ENCODE data around the gene SLC6A12.

The SLC6A12 gene

DNA sequence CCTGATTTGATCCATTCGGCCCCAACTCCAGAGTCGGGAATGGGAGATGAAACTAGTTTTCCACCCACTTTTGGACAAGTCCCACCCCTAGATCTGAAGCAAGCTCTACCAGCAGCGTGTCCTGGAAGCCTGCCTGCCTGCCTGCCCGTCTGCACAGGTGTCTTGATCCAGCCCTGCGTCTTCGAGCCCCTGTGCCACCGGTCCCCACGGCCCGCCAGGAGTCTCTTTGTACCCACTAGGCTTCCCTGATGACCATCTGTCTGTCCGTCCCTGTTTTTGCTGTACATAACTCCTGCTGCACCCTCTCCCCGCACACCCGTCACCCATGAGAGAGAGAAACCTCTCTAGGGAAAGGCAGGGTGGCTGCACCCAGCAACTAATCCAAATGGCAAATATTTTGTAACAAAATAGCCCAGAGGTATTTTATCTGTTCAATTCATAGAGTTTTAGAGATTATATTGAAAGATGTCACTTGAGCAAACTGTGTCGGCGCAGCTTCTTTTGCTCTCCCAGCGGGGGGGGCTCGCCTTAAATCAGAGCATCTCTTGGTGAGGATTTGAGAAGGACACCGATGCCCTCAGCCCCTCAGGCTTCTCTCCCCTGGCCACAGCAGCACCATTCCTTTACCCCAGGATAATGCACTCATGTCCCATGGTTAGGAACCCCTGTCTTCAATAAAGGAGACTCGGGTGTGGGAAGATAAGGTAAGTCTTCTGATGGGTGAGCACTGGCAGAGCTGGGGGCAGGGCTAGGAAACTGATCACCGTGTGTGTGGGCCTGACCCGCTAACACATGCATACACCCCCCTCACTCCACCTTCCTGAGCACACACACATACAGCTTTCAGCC lies 35.8 kb downstream of the SLC6A12 start:
- DNase-seq (ENCODE audit: low spot score): no peak

- no peak for DNase-seq (ENCODE audit: low spot score)
Measured at GRCh38 chr12:177336-177979, 36.5 kb downstream of the SLC6A12 start.

DNA sequence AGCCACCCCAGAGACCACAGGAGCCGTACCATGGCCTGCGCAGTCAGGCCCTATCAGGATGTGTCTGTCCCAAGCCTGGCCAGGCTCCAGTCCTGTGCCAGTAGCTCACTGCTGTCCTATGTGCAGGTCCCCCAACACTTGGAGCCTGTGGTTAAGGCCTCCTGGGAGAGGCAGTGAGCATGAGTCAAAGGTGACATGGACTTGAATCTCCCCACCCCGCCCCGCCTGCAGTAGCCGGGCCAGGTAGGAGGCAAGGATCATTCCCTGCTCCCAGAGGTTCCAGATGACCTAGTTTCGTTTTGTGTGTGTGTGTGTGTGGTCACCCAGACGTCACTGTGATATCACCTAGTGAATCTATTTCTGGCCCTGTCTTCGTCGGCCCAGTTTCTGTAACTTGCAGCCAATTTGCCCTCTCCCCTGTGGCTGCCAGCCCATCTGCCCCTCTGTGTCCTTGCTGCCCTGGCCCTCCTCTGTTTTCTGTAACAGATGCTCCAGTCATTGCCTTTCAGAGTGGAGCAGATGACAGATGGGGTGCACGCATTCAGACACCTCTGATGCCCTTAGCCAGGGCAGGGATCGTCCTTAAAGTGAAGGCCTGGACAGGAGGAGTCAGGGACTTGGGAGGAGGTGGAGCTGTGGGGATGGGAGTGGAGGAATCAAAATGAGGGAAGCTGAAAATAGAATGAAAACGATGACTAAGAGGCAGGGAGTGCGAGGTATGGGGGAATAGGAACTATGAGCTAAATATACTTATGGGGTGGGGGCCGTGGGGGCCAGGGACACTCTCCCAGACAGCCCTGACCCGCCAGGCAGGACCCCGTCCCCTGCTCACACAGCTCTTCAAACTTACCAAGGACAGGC lies 37.4 kb downstream of the SLC6A12 start:
- no peak for DNase-seq (ENCODE audit: low spot score)

GRCh38 chr12:175759-176158 lies 38.2 kb downstream of the SLC6A12 start:
- DNase-seq (ENCODE audit: low spot score): no peak

GRCh38 chr12:175250-175649 lies 38.7 kb downstream of the SLC6A12 start:
- no peak for DNase-seq (ENCODE audit: low spot score)

DNA sequence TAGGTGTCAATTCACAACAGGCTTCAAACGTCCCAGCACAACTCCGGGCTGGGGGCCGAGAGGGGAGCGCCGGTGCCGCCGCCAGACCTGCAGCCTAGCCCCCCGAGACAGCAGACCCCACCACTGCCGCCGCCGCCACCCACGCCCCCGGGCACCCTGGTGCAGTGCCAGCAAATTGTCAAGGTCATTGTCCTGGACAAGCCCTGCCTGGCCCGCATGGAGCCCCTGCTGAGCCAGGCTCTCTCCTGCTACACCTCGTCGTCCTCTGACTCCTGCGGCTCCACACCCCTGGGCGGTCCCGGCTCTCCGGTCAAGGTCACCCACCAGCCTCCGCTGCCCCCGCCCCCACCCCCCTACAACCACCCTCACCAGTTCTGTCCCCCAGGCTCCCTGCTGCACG lies 39.4 kb downstream of the SLC6A12 start:
- DNase-seq (ENCODE audit: low spot score): no peak

DNA sequence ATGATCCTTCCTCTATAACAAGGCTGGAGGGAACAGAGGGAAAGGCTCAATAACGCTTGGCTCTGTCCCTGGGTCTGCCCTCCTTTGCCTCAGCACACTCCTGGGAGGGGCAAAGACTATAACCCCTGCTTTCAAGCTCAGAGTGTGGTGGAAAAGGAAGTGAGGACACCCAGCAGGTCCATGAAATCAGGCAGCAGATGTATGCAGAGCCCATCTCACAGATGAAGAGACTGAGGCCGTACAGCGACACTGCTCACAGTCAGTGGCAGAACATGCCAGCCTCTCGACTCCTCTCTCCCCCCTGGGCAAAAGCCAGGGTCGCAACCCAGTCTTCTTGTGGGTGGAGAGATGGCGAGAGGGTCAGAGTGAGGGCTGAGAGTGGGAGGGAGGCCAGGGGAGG lies 39.8 kb downstream of the SLC6A12 start:
- no peak for DNase-seq (ENCODE audit: low spot score)

DNA sequence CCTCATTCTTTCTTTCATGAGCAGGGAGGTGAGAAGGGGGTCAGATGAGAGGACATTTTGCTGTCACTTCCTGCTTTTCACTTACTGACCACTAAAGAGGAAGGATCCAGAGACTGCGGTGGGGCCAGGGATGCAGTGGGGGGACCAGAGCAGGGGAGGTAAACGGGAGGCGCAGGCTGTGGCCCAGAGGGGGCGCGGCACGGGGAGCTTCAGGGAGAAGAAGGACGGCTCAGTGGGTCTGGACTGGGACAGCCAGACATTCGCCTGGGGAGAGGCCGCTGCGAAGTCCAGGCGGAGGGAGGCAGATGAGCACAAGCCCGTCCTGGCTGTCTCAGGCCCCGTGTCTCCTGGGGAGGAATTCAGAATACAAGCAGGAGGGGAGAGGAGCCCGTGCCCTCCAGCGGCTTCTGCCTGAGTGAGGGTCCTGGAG lies 41.2 kb downstream of the SLC6A12 start:
- DNase-seq (ENCODE audit: low spot score): no peak

- no peak for DNase-seq (ENCODE audit: low spot score)
Measured at GRCh38 chr12:171743-172676, 41.9 kb downstream of the SLC6A12 start.

DNA sequence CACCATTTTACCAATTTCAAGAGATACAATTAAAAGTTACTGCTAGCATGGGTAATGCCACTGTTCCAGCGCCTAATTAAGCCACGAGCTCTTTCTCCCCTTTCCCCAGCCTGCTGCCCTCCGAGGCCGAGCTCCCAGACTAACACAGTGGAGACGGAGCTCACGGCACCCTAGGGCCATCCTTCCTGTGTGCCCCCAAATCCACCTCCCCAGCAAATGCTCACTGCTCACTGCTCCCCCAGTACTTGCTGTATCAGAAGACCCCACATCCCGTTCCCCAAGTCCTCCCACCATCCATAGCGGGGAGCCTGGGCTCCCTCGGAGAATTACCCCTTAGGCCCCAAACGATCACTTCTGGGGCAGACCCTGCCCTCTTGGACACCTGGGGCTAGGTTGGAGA lies 42.7 kb downstream of the SLC6A12 start:
- DNase-seq (ENCODE audit: low spot score): no peak

GRCh38 chr12:170371-171225 lies 43.4 kb downstream of the SLC6A12 start:
- no peak for DNase-seq (ENCODE audit: low spot score)

GRCh38 chr12:169528-170370 lies 44.2 kb downstream of the SLC6A12 start:
- no peak for DNase-seq (ENCODE audit: low spot score)

DNA sequence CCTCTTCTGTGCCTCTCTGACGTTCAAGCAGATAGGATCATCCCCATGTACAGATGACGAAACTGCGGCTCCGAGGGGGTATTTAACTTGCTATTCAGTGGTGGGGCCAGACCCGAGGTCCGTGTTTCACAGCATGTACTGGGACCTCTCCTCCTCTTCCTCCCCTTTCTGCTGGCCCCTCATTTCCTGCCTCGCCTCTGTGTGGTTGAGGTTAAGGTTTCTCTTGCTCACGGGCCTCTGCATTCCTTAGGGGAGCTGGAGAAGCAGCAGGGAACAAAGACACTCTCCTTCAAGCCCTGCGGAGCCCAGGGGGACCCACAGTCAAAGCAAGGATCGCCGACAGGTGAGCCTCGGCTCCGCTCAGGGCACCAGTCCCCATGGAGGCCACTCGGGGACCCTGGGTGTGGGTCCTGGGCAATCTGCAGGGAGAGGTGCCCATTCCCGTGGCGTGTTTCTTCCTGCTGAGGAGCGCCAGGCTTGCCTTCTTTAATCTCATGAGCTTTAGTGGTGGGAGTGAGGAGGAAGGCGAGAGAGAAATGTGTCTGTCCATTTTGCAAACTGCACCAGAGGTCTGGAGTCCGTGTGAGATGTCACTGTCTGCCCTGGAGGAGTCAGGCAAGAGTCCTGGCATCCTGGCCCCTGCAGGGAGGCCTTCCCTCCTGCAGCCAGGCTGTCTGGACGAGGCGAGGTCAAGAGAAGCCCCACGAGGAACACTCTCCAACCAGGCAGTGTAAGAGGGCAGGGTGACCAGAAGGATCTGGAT lies 45.0 kb downstream of the SLC6A12 start:
- no peak for DNase-seq (ENCODE audit: low spot score)

DNA sequence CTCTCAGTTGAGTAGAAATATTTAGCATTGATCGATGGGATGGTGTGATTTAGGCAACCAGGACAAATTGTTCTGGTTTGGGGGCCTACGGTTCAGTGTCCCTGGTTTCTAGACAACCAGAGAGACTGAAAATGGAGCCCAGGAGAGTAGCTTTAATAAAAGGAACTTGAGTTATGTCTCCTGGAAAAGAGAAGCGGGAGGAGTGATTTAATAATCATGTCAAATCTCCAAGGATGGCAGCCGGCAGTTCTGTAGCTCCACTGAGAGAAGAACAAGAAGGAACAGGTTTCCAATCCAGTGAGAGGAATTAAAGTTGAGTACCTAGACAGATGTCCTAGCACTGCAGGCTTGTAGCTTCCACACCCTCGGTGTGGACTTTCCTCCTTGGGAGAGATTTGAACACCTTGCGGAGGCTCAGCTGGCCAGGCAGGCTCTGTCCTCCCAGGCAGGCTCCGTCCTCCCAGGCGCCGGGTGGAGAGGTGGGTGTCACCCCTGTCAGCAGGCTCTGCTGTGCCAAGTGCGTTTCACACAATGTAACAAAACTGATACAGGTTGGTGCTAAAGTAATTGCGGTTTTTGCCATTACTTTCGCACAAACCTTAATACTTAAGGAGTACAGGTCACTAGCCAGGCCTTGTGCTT lies 45.9 kb downstream of the SLC6A12 start:
- DNase-seq (ENCODE audit: low spot score): no peak

DNA sequence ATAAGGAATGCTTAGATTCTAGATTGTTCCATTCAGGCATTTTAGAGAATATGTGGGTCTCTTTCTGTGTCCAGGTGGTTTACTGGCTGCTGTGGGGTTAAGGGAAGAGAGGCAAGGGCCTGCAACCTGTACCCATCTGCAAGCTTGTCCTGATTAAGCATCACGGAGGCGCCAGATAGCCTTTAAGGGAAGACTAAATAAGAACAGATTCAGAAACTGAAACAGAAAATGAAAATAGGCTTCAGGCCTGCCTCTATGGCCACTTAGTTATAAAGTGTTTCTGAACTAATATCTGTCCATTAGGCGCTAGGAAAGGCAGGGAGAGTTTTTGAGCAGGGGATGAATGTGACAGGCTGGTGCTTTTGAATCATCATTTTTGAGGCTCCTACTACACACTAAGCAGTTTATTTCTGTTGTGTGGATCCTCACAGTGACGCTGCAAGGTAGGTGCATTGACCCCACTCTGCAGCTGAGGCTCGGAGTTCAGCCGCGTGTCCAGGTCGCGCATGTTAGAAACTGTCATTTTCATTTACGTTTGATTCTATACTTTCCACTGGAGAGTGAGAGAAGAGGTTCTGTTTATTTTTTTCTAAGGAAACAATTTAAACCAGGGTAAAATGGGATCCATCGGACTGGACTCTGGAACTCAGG lies 47.4 kb downstream of the SLC6A12 start:
- DNase-seq (ENCODE audit: low spot score): no peak

GRCh38 chr12:165862-166368 lies 48.0 kb downstream of the SLC6A12 start:
- DNase-seq (ENCODE audit: low spot score): no peak

- DNase-seq (ENCODE audit: low spot score): no peak
Measured at GRCh38 chr12:164207-164606, 49.8 kb downstream of the SLC6A12 start.
